Ectodermal cell (in vitro differentiated cells): ENCODE results near the gene RPS19.

Experiments used
- H3K27ac ChIP-seq: 2 replicates; pipeline ENCODE4 v1.7.0; 2013; ENCODE audit warnings: mild to moderate bottlenecking, low read depth, low read length; ENCODE audit not compliant: insufficient read depth, poor library complexity, severe bottlenecking
- H3K27me3 ChIP-seq: 2 replicates; pipeline ENCODE4 v1.7.0; 2013; ENCODE audit warnings: mild to moderate bottlenecking, low read length; ENCODE audit not compliant: insufficient read depth, control insufficient read depth, poor library complexity, severe bottlenecking
- H3K36me3 ChIP-seq: one replicate; pipeline ENCODE4 v1.7.0; 2013; ENCODE audit warnings: low read length; ENCODE audit not compliant: control insufficient read depth, insufficient read depth
- H3K4me1 ChIP-seq: one replicate; pipeline ENCODE4 v1.7.0; 2013; ENCODE audit warnings: low read length; ENCODE audit not compliant: control insufficient read depth, insufficient read depth
- H3K4me3 ChIP-seq: 2 replicates; pipeline ENCODE4 v1.7.0; 2013; ENCODE audit warnings: low read depth, low read length, control low read depth; ENCODE audit not compliant: insufficient read depth
- H3K9me3 ChIP-seq: 2 replicates; pipeline ENCODE4 v1.7.0; 2013; ENCODE audit warnings: mild to moderate bottlenecking, low read length, moderate library complexity; ENCODE audit not compliant: control insufficient read depth
- WGBS, 2 experiments: methylation state at CpG; one replicate each; pipeline ENCODE4 v1.1.7; 2013; ENCODE audit warnings: missing lambda C conversion rate in 2 of 2; 5-methylcytosine and 5-hydroxymethylcytosine counted together

Gene RPS19

DNA sequence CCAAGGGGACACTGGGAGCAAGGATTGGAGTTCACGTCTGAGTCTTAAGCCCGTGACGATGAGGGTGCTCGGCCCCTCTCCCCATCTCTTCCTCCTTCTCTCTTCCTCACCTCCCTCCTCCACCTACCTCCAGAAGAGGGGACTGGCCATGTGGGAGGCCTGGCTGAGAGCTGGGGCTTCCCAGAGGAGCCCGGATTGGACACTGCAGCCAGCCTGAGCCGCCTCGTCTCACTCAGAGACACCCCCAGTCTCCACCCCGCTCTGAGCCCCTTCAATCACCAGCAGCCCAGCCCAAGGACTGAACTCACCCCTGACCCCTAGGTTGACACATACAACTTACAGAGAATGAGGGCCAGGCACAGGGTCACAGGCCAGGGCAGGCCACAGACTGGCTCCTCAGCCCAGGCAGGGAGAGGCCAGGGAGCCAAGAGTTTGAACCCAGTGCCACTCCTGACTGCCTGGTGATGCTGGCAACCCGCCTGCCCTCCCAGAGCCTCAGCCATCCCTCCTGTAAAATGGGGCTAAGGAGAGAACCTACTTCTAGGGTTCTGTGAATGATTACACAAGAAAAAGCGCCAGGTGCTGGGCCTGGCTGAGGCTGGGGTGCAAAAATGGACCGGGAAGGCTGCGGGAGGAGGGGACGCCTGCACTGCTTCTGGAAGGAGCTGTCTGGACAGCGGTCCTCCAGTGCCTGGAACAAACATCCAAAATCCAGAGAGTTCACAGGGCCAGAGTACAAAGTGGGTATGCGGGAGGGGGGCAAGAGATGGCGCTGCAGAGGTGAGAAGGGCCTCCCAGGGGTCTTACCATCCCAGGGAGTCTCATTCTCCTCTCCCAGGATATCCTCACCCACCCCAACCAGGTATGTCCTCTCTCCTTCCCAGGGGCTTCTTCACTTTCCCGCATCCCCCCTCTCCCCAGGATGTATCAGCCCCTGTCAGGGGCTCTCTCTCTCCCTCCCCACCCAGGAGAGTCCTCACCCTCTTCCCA, 18.2 kb downstream of the RPS19 start:
- no peak overlapping the region for H3K27ac ChIP-seq
- H3K27me3 ChIP-seq: peaks cover 26% of the 10 kb centered on the region
- H3K4me3 ChIP-seq: no peak overlapping the region
- H3K4me1 ChIP-seq: peaks cover 4% of the 10 kb centered on the region
- H3K36me3 ChIP-seq: no peaks in the 10 kb centered on the region
- 84 to 85% methylated on average over 17 of the region's 17 CpGs for WGBS, 2 experiments
- no peaks in the 10 kb centered on the region for H3K9me3 ChIP-seq

DNA sequence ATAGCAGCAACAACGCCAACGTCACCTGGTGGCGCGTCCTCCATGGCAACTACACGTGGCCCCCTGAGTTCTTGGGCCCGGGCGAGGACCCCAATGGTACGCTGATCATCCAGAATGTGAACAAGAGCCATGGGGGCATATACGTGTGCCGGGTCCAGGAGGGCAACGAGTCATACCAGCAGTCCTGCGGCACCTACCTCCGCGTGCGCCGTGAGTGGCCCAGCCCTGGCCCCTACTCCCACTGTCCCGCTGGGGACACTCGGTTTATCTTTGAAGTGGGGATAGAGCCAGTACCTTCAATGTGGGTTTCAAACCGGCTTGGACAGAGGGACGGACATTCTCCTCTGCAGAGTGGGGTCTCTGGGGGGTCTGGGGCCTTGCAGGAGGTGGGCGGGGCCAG, 19.0 kb downstream of the RPS19 start:
- WGBS, 2 experiments: 89 to 92% methylated on average over 21 of the region's 21 CpGs
- Histone ChIP-seq H3K36me3 (no peaks in the 10 kb centered on the region), H3K9me3 (no peaks in the 10 kb centered on the region), H3K27ac (no peak overlapping the region), H3K4me1 (peaks cover 4% of the 10 kb centered on the region), H3K27me3 (peaks cover 33% of the 10 kb centered on the region), H3K4me3 (no peak overlapping the region)

DNA sequence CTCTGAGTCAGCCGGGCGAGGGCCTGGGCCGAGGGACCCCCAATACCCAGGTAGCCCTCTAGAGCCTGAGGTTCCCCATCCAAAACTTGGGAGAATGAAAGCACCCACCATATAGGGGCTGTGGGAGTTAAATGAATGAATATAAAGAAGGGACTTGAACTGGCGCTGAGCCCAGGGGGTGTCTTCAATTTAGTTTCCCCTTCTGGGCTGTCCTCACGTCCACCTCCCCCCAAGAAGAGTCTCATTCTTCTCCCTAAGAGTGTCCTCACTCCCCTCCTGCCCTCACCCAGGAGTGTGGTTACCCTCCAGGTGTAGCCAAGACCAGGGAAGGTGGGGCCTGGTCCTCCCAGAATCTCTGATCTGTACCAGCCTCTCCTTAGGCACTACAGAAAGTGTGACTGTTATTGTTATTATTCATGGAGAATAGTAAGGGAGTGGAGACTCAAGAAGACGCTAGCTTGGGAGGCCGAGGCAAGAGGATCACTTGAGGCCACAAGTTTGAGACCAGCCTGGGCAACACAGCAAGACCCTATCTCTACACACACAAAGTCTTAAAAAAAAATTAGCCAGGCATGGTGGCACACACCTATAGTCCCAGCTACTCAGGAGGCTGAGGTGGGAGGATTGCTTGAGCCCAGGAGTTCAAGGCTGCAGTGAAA, 19.7 kb downstream of the RPS19 start:
- H3K4me3 ChIP-seq: no peak overlapping the region
- H3K27ac ChIP-seq: no peak overlapping the region
- H3K9me3 ChIP-seq: no peaks in the 10 kb centered on the region
- H3K36me3 ChIP-seq: no peaks in the 10 kb centered on the region
- peaks cover 33% of the 10 kb centered on the region for H3K27me3 ChIP-seq
- peaks cover 7% of the 10 kb centered on the region for H3K4me1 ChIP-seq
- WGBS, 2 experiments: 86 to 90% methylated on average over 7 of the region's 7 CpGs

DNA sequence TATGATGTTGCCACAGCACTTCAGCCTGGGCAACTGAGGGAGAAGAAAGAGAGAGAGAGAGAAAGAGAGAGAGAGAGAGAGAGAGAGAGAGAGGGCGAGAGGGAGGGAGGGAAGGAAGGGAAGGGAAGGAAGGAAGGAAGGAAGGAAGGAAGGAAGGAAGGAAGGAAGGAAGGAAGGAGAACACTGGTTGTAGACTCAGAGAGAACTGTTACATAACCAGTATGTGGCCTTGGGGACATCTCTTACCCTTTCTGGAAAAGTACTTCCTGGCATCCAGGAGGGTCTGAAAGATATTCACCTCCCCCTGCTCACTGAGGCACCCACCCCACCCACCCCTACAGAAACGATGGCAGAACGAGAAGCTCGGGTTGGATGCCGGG, 20.3 kb downstream of the RPS19 start:
- Histone ChIP-seq H3K36me3 (no peaks in the 10 kb centered on the region), H3K4me3 (no peak overlapping the region), H3K9me3 (no peaks in the 10 kb centered on the region), H3K27me3 (peaks cover 33% of the 10 kb centered on the region), H3K27ac (no peak overlapping the region), H3K4me1 (peaks cover 10% of the 10 kb centered on the region)
- 81 to 88% methylated on average over 4 to 5 of the region's 5 CpGs for WGBS, 2 experiments

DNA sequence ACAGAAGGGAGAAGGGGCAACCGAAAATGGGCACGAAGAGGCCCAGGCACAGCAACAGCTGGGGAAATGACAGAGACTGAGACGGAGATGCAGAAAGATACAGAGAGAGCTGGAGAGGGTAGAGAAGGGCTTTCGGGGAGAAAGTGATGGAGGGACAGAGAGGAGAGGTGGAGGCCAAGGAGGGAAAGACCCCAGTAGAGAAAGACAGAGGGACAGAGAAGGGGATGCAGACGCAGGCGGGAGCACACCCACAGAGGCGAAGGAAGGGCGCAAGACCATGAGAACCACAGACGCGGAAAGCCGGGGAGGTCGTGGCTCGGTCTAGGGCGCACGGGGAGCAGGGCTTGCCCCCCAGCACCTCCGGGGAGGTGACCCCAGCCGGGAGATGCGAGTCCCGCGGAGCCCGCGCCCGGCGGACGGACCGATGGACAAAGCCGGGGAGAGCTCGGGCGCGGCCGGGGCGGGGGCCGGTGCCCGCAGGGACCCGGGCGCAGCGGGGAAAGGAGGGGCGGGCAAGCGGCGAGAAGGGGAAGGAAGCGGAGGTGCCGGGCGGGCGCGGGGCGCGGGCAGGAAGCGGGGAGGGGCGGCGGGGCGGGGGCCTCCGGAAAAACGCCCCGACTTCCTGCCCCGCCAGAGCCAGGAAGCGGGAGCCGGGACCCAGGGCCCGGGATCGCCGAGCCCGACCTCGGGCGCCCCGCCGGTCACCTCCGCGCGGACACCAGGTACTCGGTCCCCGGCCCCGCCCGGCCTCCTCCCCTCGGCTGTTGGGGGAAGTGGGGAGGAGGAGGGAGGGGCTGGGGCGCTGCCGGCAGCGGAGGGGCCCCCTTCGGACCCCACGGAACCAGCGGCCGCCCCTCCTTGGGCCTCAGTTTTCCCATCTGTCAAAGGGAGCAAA, 22.8 kb downstream of the RPS19 start, which contains the start of gene ARHGEF1:
ARHGEF1 (plus strand) TSS at position 617 of the 895 bp plus-strand sequence. CDS start 4,899 bp downstream, outside the sequence.
- WGBS, 2 experiments: 2 to 3% methylated on average over 80 of the region's 80 CpGs
- no peaks in the 10 kb centered on the region for H3K9me3 ChIP-seq
- no peak within 1 kb of the TSS for H3K27ac ChIP-seq
- peaks cover 10% of the 10 kb centered on the region for H3K4me1 ChIP-seq
- H3K4me3 ChIP-seq: peak within 1 kb of the TSS; percentile 60
- no peaks in the 10 kb centered on the region for H3K36me3 ChIP-seq
- H3K27me3 ChIP-seq: peaks cover 33% of the 10 kb centered on the region

DNA sequence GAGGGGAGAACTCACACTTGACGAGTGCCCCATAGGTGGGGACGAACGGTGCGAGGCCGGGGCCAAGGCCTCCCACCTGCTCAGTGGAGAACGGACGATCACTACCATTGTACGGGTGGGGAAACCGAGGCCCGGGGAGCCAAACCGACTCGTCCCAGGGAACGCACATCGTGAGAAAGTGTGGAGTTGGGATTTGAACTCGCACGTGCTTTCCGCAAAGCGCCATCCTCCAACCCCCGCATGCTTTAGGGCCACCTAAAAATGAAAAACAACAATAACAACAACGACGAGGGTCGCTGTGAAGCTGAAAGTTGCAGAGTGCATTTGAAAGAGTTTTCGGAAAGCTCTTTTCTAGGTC, 23.4 kb downstream of the RPS19 start:
- Histone ChIP-seq H3K4me3 (peak overlapping the region; percentile 60), H3K27me3 (peaks cover 33% of the 10 kb centered on the region), H3K36me3 (no peaks in the 10 kb centered on the region), H3K27ac (no peak overlapping the region), H3K9me3 (no peaks in the 10 kb centered on the region), H3K4me1 (peaks cover 10% of the 10 kb centered on the region)
- 4% methylated on average over 23 of the region's 23 CpGs for WGBS, 2 experiments

DNA sequence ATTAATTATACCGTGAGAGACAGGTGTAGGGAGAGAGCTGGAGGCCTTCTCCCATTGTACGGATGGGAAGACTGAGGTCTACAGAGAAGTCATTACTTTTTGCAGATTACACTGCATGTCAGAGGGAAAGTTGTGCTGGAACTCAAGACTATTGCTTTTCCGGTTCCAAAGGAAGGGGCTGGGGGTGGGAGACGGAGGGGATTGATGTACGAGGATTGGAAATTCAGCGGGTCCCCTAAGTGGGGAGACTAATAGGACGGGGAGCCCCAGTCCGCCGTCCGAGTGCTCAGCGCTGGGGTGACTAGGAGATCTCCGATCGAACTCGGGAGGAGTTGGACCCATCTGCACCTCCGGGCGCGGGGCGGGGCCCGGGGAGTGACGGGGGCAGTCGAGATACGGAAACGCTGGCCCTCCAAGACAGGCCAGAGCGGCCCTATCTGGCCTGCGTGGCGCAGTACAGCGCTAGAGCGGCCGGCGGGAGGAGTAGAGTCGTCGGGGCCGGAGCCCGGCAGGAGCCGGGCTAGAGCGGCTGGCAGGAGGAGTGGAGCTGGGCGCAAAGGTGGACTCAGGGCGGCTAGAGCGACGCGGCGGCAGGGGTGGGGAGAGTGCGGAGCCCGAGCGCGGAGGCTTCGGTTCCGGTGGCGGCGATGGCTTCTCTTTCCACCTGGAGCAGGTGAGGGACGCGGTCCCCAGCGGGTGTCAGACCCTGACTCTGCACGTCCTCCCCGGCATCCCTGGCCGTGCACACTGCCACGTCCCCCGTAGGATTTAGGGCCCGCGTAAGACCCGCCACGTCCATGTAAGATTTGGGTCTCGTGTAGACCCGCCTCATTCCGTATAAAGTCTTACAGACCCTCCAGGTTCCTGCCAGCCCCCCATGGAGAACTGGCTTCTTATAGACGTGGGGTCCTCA, 24.0 kb downstream of the RPS19 start:
- Histone ChIP-seq H3K36me3 (no peaks in the 10 kb centered on the region), H3K4me1 (peaks cover 10% of the 10 kb centered on the region), H3K27ac (no peak overlapping the region), H3K27me3 (peaks cover 33% of the 10 kb centered on the region), H3K4me3 (peak overlapping the region; percentile 60), H3K9me3 (no peaks in the 10 kb centered on the region)
- 1% methylated on average over 66 of the region's 66 CpGs for WGBS, 2 experiments

DNA sequence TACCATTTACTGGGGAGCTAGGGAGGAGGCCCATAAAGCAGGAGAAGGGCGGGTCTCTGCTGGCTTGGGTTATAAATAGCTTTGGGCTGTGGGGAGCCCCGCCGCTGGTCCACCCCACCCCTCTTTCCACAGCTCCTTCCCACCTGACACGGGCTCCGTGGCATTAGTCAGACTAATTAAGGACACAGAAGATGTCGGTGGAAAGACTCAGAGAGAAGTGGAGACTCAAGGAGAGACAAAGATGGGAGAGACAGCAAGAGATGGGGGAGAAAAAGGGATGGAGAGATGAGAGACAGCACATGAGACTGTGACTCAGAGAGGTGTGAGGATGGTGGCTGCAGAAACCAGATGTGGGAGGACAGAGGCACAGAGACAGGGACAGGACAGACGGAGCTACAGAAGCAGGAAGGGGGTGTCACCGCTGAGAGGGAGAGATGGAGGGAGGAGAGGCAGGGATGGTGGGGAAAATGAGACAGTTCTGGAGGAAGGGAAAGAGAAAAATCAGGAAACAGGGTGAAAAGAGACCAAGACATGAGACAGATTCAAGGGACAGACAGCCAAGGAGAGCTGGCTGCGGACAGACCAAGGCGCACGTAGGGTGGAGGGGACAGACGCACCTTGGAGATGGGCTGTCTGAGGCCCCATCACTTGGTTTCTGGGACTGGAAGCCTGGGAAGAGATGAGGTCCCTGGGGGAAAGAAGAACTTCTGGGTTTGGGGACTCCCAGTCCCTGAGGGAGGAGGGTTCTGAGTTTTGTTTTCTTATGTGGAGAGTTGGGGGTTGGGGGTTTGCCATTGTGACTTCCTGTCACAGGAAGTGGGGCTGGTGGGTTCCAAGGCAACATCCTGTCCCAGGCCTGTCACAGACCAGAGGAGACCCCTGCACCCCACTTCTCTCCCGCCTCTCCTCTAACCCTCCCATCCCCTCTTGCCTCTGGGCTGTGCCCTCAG, 27.0 kb downstream of the RPS19 start:
- 82 to 83% methylated on average over 13 of the region's 13 CpGs for WGBS, 2 experiments
- H3K27me3 ChIP-seq: peaks cover 19% of the 10 kb centered on the region
- H3K4me1 ChIP-seq: peaks cover 10% of the 10 kb centered on the region
- no peaks in the 10 kb centered on the region for H3K36me3 ChIP-seq
- no peak overlapping the region for H3K27ac ChIP-seq
- H3K4me3 ChIP-seq: no peak overlapping the region
- H3K9me3 ChIP-seq: no peaks in the 10 kb centered on the region
